AG04450 (cell line): Measurements from ENCODE around the gene PDE4D. TPM values are rescaled to one million over a fixed set of nuclear protein-coding genes. Genes with fewer than 3 reads are reported as not detected.
"Not testable (repeated sequence)": the region's sequence is repeated elsewhere in the genome, so short reads cannot be mapped to it uniquely, and the experiment has no call there.

ENCODE experiments used
- CTCF ChIA-PET: fragments of 300-600, 350-600 bp; formaldehyde crosslinking; extraction: SDS; loops from one replicate; lab custom pipeline; 2022; ENCODE audit warnings: antibody characterized with exemption, inconsistent platforms; lab: Charles Lee
- POLR2A ChIA-PET: fragments of 350-600 bp; formaldehyde crosslinking; extraction: SDS; loops from one replicate; lab custom pipeline; 2021; ENCODE audit warnings: antibody characterized with exemption, inconsistent platforms; lab: Yijun Ruan, JAX
- DNase-seq: peaks from one replicate; pipeline ENCODE4 v3.0.0-alpha.2; 2011; ENCODE audit warnings: low read depth, low spot score
- H3K27ac ChIP-seq: one replicate; pipeline ENCODE4 v1.5.1; 2012; ENCODE audit warnings: low read depth, low read length, control low read depth
- H3K27me3 ChIP-seq: one replicate; pipeline ENCODE4 v1.6.0; 2012; ENCODE audit warnings: low read length; ENCODE audit not compliant: control insufficient read depth, insufficient read depth
- H3K4me3 ChIP-seq: 2 replicates; pipeline ENCODE4 v1.5.1; 2011; ENCODE audit warnings: mild to moderate bottlenecking, low read depth, low read length, control low read depth
- H3K9me3 ChIP-seq: 2 replicates; pipeline ENCODE4 v1.5.1; 2012; ENCODE audit warnings: low read length; ENCODE audit not compliant: control insufficient read depth, insufficient read depth
- polyA plus RNA-seq: library from polyadenylated mRNA; depleted of rRNA; stranded (reverse); fragments of >200 nt; gene quantifications from 2 replicates; pipeline ENCODE4 v1.2.3, GENCODE V29; 2011
- TF ChIP-seq, protein P1 (sequence below): IDR thresholded peaks from 2 replicates; pipeline ENCODE4 v1.5.1; 2011; ENCODE audit warnings: low read depth, low read length, control low read depth, inconsistent platforms

PDE4D gene
- polyA plus RNA-seq, 1 experiment: 12.0 TPM

DNA sequence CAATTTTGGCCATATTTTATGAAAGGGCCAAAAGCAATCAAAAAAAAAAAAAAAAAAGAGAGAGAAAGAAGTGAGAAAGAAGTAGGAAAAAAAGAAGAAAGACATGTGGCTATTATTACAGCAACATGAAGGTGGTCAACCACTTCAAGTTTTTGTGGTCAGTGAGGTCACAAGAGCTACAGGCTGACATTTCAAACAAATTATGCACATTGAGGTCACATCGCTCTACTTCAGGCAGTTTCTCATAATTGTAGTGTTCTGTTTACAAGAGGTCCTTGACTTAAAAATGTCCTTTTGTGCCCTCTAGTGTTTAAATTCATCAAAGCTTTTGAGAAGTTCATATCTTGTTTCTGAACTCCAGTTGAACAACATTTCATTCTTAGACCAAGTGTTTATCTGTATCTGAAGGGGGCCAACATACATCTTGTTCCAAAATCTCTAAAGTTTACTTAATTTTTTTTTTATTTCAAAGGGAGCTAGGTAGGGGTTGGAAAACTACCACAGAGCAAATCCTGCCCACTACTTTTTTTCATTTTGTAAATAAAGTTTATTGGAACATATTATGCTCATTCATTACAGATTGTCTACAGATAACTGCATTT lies 513.1 kb downstream of the PDE4D start:
- Histone ChIP-seq H3K9me3 (no peaks in the 10 kb centered on the region), H3K27me3 (no peaks in the 10 kb centered on the region), H3K4me3 (no peak overlapping the region), H3K27ac (no peak overlapping the region)
- ChIA-PET CTCF (interaction anchor here (0.5 to 6.2 kb wide), 52 partner anchors 10 to 511 kb away, joined by 3 to 225 read pairs (median 5); no protein-coding TSS in a partner anchor), POLR2A (interaction anchor here (1.1 kb wide), 1 partner anchor 489 kb away, joined by 4 read pairs; no protein-coding TSS in a partner anchor)
- TF ChIP-seq, protein P1, sequence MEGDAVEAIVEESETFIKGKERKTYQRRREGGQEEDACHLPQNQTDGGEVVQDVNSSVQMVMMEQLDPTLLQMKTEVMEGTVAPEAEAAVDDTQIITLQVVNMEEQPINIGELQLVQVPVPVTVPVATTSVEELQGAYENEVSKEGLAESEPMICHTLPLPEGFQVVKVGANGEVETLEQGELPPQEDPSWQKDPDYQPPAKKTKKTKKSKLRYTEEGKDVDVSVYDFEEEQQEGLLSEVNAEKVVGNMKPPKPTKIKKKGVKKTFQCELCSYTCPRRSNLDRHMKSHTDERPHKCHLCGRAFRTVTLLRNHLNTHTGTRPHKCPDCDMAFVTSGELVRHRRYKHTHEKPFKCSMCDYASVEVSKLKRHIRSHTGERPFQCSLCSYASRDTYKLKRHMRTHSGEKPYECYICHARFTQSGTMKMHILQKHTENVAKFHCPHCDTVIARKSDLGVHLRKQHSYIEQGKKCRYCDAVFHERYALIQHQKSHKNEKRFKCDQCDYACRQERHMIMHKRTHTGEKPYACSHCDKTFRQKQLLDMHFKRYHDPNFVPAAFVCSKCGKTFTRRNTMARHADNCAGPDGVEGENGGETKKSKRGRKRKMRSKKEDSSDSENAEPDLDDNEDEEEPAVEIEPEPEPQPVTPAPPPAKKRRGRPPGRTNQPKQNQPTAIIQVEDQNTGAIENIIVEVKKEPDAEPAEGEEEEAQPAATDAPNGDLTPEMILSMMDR: peak; percentile 57
- DNase-seq: peak; percentile 21

DNA sequence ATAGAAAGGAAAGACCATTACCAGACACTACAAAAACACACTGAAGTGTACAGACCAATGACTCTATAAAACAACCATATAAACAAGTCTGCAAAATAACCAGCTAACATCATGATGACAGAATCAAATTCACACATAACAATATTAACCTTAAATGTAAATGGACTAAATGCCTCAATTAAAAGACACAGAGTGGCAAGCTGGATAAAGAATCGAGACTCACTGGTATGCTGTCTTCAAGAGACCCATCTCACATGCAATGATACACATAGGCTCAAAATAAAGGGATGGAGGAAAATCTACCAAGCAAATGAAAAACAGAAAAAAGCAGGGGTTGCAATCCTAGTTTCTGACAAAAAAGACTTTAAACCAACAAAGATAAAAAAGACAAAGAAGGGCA lies 519.5 kb downstream of the PDE4D start:
- DNase-seq, H3K27me3 ChIP-seq, CTCF ChIA-PET: not testable (repeated sequence)

DNA sequence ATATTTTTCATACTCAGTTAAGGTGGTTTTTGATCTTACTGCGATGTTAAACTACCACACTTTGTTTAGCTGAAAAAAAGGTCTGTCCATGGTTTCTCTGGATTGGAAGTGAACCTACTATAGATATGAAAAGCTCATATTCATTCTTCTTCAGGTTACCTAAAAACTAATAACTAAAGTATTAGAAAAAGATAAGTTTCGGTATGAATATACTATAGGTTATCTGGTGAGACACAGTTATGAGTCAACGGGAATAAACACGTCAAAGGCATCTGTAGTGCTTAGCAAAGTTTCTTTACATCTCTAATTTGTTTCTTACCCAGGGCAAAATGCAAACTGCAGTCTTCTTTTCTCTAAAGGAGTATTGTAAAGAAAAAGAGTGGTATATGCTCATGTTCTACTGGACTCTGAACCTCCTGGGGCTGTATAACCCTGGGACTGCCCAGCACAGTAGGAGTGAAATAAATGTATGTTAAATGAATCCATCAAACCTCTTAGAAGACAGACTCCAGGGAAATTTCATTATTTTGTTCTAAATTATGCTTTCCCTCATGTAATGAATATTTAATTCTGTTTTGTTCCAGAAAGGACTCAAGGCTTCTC lies 521.9 kb downstream of the PDE4D start:
- H3K4me3 ChIP-seq: no peak overlapping the region
- POLR2A ChIA-PET: no interaction called here
- no peak overlapping the region for H3K27ac ChIP-seq
- H3K27me3 ChIP-seq: peaks cover 2% of the 10 kb centered on the region
- CTCF ChIA-PET: interaction anchor here (1.6 to 10.5 kb wide), 3 partner anchors 9 to 480 kb away, joined by 5 to 360 read pairs (median 67); no protein-coding TSS in a partner anchor
- TF ChIP-seq, protein P1: no peak
- DNase-seq: no peak
- no peaks in the 10 kb centered on the region for H3K9me3 ChIP-seq

More for the DNA sequence above, 519.5 kb downstream of the PDE4D start:
- H3K9me3 ChIP-seq, POLR2A ChIA-PET, H3K4me3 ChIP-seq, H3K27ac ChIP-seq: not testable (repeated sequence)

DNA sequence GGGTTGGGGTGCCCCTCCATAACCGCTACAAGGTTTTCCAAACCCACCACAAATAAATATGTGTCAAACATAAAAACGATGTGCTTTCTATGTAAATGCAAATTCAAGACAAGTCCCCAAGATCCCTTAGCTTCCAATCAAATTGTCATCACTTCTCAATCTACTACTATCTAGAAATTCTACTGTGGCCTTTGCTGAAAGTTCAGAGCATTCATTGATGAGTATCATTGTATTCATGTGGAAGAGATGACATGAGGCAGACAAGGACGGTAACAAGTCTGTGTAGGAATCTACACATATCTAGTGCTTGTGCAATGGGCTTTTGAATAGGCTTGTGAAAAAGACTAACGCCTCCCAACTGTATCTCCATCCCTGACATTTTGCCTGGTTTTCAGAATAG lies 524.6 kb downstream of the PDE4D start:
- CTCF ChIA-PET: interaction anchor here (0.6 to 10.5 kb wide), 10 partner anchors 11 to 482 kb away, joined by 3 to 360 read pairs (median 15); no protein-coding TSS in a partner anchor
- TF ChIP-seq, protein P1: no peak
- H3K27ac ChIP-seq: no peak overlapping the region
- H3K9me3 ChIP-seq: no peaks in the 10 kb centered on the region
- POLR2A ChIA-PET: no interaction called here
- no peak for DNase-seq
- H3K27me3 ChIP-seq: no peaks in the 10 kb centered on the region
- no peak overlapping the region for H3K4me3 ChIP-seq

DNA sequence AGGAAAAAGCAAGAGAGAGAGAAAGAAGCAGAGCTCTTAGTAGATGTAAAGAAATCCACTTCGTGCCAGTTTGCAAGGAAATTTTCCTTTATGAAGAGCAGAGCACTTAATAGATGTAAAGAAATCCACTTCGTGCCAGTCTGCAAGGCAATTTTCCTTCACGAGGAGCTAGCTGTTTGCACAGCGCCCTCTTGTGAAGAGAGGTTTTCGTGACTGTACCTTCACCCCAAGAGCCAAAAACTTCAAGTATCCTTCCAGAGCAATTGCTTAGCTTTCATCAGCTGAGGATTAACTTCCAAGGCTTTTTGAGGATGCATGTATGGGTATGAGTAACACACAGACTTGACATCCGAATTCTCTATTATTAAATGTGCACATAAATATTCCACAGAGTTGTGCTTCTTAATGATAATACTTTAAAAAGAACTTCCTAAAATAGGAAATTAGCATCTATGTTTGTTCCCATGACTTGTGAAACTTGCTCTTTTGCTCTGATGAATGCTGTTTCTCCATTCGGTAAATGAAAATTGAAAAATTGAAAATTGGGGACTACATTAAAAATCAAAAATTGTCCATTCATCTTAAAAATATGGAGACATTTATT lies 525.6 kb downstream of the PDE4D start:
- DNase-seq: peak; percentile 36
- POLR2A ChIA-PET: no interaction called here
- no peak overlapping the region for H3K4me3 ChIP-seq

More for the DNA sequence above, 525.6 kb downstream of the PDE4D start:
- Histone ChIP-seq H3K27me3 (no peaks in the 10 kb centered on the region), H3K27ac (no peak overlapping the region), H3K9me3 (no peaks in the 10 kb centered on the region)
- CTCF ChIA-PET: interaction anchor here (0.6 to 10.5 kb wide), 51 partner anchors 9 to 498 kb away, joined by 3 to 360 read pairs (median 4); no protein-coding TSS in a partner anchor
- TF ChIP-seq, protein P1: peak; percentile 88
